Subcutaneous abdominal adipose tissue (tissue), 5 donors: ENCODE data around the gene CNIH3.
"Not testable (repeated sequence)": the region's sequence is repeated elsewhere in the genome, so short reads cannot be mapped to it uniquely, and the experiment has no call there.

Experiments
- H3K27ac ChIP-seq: one replicate; pipeline ENCODE4 v1.7.0; 2013; ENCODE audit warnings: low read depth, mild to moderate bottlenecking, inconsistent platforms, low read length, moderate library complexity
- H3K27me3 ChIP-seq, 5 donors: one replicate each; pipeline ENCODE4 v1.7.0; 2013; ENCODE audit warnings: low read length in 5 of 5, inconsistent platforms in 1 of 5; ENCODE audit not compliant: control insufficient read depth in 5 of 5, insufficient read depth in 4 of 5
- H3K36me3 ChIP-seq, 5 donors: one replicate each; pipeline ENCODE4 v1.7.0; 2013; ENCODE audit warnings: low read length in 5 of 5; ENCODE audit not compliant: control insufficient read depth in 5 of 5, insufficient read depth in 5 of 5
- H3K4me1 ChIP-seq, 5 donors: one replicate each; pipeline ENCODE4 v1.7.0; 2013; ENCODE audit warnings: low read length in 5 of 5, mild to moderate bottlenecking in 3 of 5, moderate library complexity in 1 of 5; ENCODE audit not compliant: control insufficient read depth in 5 of 5, insufficient read depth in 5 of 5
- H3K4me3 ChIP-seq, 5 donors: one replicate each; pipeline ENCODE4 v1.7.0; 2013; ENCODE audit warnings: low read length in 5 of 5, low read depth in 1 of 5
- H3K9ac ChIP-seq, 5 donors: one replicate each; pipeline ENCODE4 v1.7.0; 2013; ENCODE audit warnings: low read length in 5 of 5, mild to moderate bottlenecking in 4 of 5, moderate library complexity in 3 of 5
- H3K9me3 ChIP-seq, 5 donors: one replicate each; pipeline ENCODE4 v1.7.0; 2013; ENCODE audit warnings: low read length in 5 of 5; ENCODE audit not compliant: control insufficient read depth in 5 of 5
- donor health status: healthy.
- donor health status: healthy.
- donor health status: healthy.
- donor health status: healthy.
- donor health status: healthy.

The CNIH3 gene

GRCh38 chr1:224676551-224676950 lies 60.4 kb downstream of the CNIH3 start:
- no peaks in the 10 kb centered on the region for H3K27me3 ChIP-seq
- H3K4me1 ChIP-seq: peaks cover 0 to 4% (median 0%) of the 10 kb centered on the region in 5 donors
- H3K4me3 ChIP-seq: no peak overlapping the region
- no peaks in the 10 kb centered on the region for H3K36me3 ChIP-seq
- H3K27ac ChIP-seq: no peak overlapping the region
- no peaks in the 10 kb centered on the region for H3K9me3 ChIP-seq
- H3K9ac ChIP-seq: no peak overlapping the region

- Histone ChIP-seq H3K9ac (no peak overlapping the region), H3K9me3 (no peaks in the 10 kb centered on the region), H3K27me3 (no peaks in the 10 kb centered on the region), H3K4me3 (no peak overlapping the region), H3K27ac (no peak overlapping the region), H3K36me3 (no peaks in the 10 kb centered on the region), H3K4me1 (peaks cover 0 to 3% (median 0%) of the 10 kb centered on the region in 5 donors)
Measured at GRCh38 chr1:224678168-224678567, 62.1 kb downstream of the CNIH3 start.

- Histone ChIP-seq H3K27me3 (no peaks in the 10 kb centered on the region), H3K9me3 (no peaks in the 10 kb centered on the region), H3K27ac (no peak overlapping the region), H3K36me3 (no peaks in the 10 kb centered on the region), H3K9ac (no peak overlapping the region), H3K4me1 (no peaks in the 10 kb centered on the region), H3K4me3 (no peak overlapping the region)
Measured at GRCh38 chr1:224679606-224680005, 63.5 kb downstream of the CNIH3 start.

GRCh38 chr1:224681816-224682215 lies 65.7 kb downstream of the CNIH3 start:
- H3K4me3 ChIP-seq: no peak overlapping the region
- no peak overlapping the region for H3K27ac ChIP-seq
- H3K4me1 ChIP-seq: no peaks in the 10 kb centered on the region
- H3K36me3 ChIP-seq: no peaks in the 10 kb centered on the region
- H3K27me3 ChIP-seq: no peaks in the 10 kb centered on the region
- no peaks in the 10 kb centered on the region for H3K9me3 ChIP-seq
- no peak overlapping the region for H3K9ac ChIP-seq

GRCh38 chr1:224683936-224684335 lies 67.8 kb downstream of the CNIH3 start:
- H3K36me3 ChIP-seq: no peaks in the 10 kb centered on the region
- no peaks in the 10 kb centered on the region for H3K4me1 ChIP-seq
- no peak overlapping the region for H3K4me3 ChIP-seq
- H3K9me3 ChIP-seq: peaks cover 0 to 6% (median 5%) of the 10 kb centered on the region in 5 donors
- H3K9ac ChIP-seq: no peak overlapping the region
- no peak overlapping the region for H3K27ac ChIP-seq
- H3K27me3 ChIP-seq: no peaks in the 10 kb centered on the region

- peaks cover 0 to 6% (median 5%) of the 10 kb centered on the region in 5 donors for H3K9me3 ChIP-seq
- H3K27ac ChIP-seq: no peak overlapping the region
- H3K36me3 ChIP-seq: no peaks in the 10 kb centered on the region
- no peak overlapping the region for H3K9ac ChIP-seq
- H3K27me3 ChIP-seq: no peaks in the 10 kb centered on the region
- no peaks in the 10 kb centered on the region for H3K4me1 ChIP-seq
- H3K4me3 ChIP-seq: no peak overlapping the region
Measured at GRCh38 chr1:224684979-224685425, 68.9 kb downstream of the CNIH3 start.

- H3K27me3 ChIP-seq, H3K9me3 ChIP-seq, H3K4me1 ChIP-seq, H3K27ac ChIP-seq, H3K9ac ChIP-seq, H3K36me3 ChIP-seq, H3K4me3 ChIP-seq: not testable (repeated sequence)
Measured at GRCh38 chr1:224686140-224686539, 70.0 kb downstream of the CNIH3 start.

GRCh38 chr1:224687465-224687864 lies 71.3 kb downstream of the CNIH3 start:
- Histone ChIP-seq H3K9ac (no peak overlapping the region), H3K27ac (no peak overlapping the region), H3K4me1 (no peaks in the 10 kb centered on the region), H3K9me3 (peaks cover 0 to 6% (median 5%) of the 10 kb centered on the region in 5 donors), H3K27me3 (no peaks in the 10 kb centered on the region), H3K4me3 (no peak overlapping the region), H3K36me3 (no peaks in the 10 kb centered on the region)

- Histone ChIP-seq H3K4me3 (no peak overlapping the region), H3K27me3 (no peaks in the 10 kb centered on the region), H3K9me3 (peaks cover 0 to 6% (median 5%) of the 10 kb centered on the region in 5 donors), H3K36me3 (no peaks in the 10 kb centered on the region), H3K4me1 (no peaks in the 10 kb centered on the region), H3K9ac (no peak overlapping the region), H3K27ac (no peak overlapping the region)
Measured at GRCh38 chr1:224689374-224689773, 73.3 kb downstream of the CNIH3 start.

- peaks cover 0 to 6% (median 5%) of the 10 kb centered on the region in 5 donors for H3K9me3 ChIP-seq
- no peak overlapping the region for H3K4me3 ChIP-seq
- H3K4me1 ChIP-seq: no peaks in the 10 kb centered on the region
- H3K36me3 ChIP-seq: no peaks in the 10 kb centered on the region
- no peaks in the 10 kb centered on the region for H3K27me3 ChIP-seq
- no peak overlapping the region for H3K27ac ChIP-seq
- no peak overlapping the region for H3K9ac ChIP-seq
Measured at GRCh38 chr1:224690576-224690975, 74.5 kb downstream of the CNIH3 start.
